AG09319 (cell line): ENCODE measurements around the gene AKAP7.

Experiments used
- DNase-seq: peaks from one replicate; pipeline ENCODE4 v3.0.0-alpha.2; 2010; ENCODE audit warnings: low read depth; ENCODE audit errors: extremely low read depth
- CTCF ChIP-seq: IDR thresholded peaks from 2 replicates; pipeline ENCODE4 v1.5.1; 2011; ENCODE audit warnings: low read depth, mild to moderate bottlenecking, inconsistent platforms, low read length, moderate library complexity

The AKAP7 gene

GRCh38 chr6:131225127-131225526, 89.9 kb downstream of the AKAP7 start:
- TF ChIP-seq CTCF: no peak
- no peak for DNase-seq

- TF ChIP-seq CTCF: no peak
- no peak for DNase-seq
Observed at GRCh38 chr6:131225959-131226358, 90.7 kb downstream of the AKAP7 start.

- no peak for TF ChIP-seq CTCF
- DNase-seq: no peak
Observed at GRCh38 chr6:131226459-131227157, 91.3 kb downstream of the AKAP7 start.

- DNase-seq: no peak
- no peak for TF ChIP-seq CTCF
Observed at GRCh38 chr6:131227158-131227543, 91.9 kb downstream of the AKAP7 start.

- TF ChIP-seq CTCF: no peak
- no peak for DNase-seq
Observed at GRCh38 chr6:131231103-131231502, 95.8 kb downstream of the AKAP7 start.

- DNase-seq: no peak
- TF ChIP-seq CTCF: no peak
Observed at GRCh38 chr6:131231891-131232290, 96.6 kb downstream of the AKAP7 start.

- TF ChIP-seq CTCF: no peak
- no peak for DNase-seq
Observed at GRCh38 chr6:131244942-131245341, 109.7 kb downstream of the AKAP7 start.
